Activated effector memory CD4-positive, alpha-beta T cell treated with anti-CD3 and anti-CD28 coated beads, Interleukin-2, amount 50 U/mL, for 16 hours (primary cell): Measurements from ENCODE around the gene PRRC2A.

Experiments
- DNase-seq: peaks from one replicate; pipeline ENCODE4 v3.0.0-alpha.2; 2020

The PRRC2A gene

GRCh38 chr6:31620586-31621319, at the start of gene PRRC2A:
Gene PRRC2A (plus strand): TSS chr6:31620715. CDS start chr6:31622790, 2,075 bp downstream.
- DNase-seq, result no peak

GRCh38 chr6:31572041-31572911, 48.2 kb upstream of the PRRC2A start, which contains the start of gene LTA:
Gene LTA (plus strand): TSS chr6:31572289. CDS start chr6:31572743, 454 bp downstream.
- peak; percentile 92 for DNase-seq

- peak; percentile 64 for DNase-seq
Observed at GRCh38 chr6:31573239-31574105, 47.0 kb upstream of the PRRC2A start.

GRCh38 chr6:31574106-31575061, 46.1 kb upstream of the PRRC2A start:
- DNase-seq, result peak; percentile 77

- DNase-seq, result peak; percentile 95
Observed at GRCh38 chr6:31575335-31575901, 45.1 kb upstream of the PRRC2A start, which contains the start of gene TNF. Gene TNF (plus strand): TSS chr6:31575565. CDS start chr6:31575742, 177 bp downstream.

- DNase-seq, result no peak
Observed at GRCh38 chr6:31575952-31576685, 44.4 kb upstream of the PRRC2A start.

GRCh38 chr6:31576897-31577578, 43.5 kb upstream of the PRRC2A start:
- peak; percentile 85 for DNase-seq

GRCh38 chr6:31577579-31577966, 42.9 kb upstream of the PRRC2A start:
- DNase-seq, result no peak

- DNase-seq, result no peak
Observed at GRCh38 chr6:31578184-31579118, 42.1 kb upstream of the PRRC2A start.

GRCh38 chr6:31579119-31579505, 41.4 kb upstream of the PRRC2A start:
- no peak for DNase-seq

GRCh38 chr6:31579546-31580437, 40.7 kb upstream of the PRRC2A start:
- DNase-seq, result peak; percentile 75

GRCh38 chr6:31580438-31580740, 40.1 kb upstream of the PRRC2A start:
- DNase-seq, result no peak

GRCh38 chr6:31580807-31581433, 39.6 kb upstream of the PRRC2A start:
- peak; percentile 96 for DNase-seq

- DNase-seq, result no peak
Observed at GRCh38 chr6:31581434-31582229, 38.9 kb upstream of the PRRC2A start.

- DNase-seq, result peak; percentile 89
Observed at GRCh38 chr6:31582230-31582643, 38.3 kb upstream of the PRRC2A start, which contains the start of gene LTB. Gene LTB (minus strand): TSS chr6:31582424. CDS start chr6:31582417, 7 bp downstream.

GRCh38 chr6:31585491-31585890, 35.0 kb upstream of the PRRC2A start:
- DNase-seq, result peak; percentile 76
